Neural progenitor cell (in vitro differentiated cells): ENCODE results near the gene TRIM15.

Experiments used
- CTCF ChIP-seq: fragments of 200-600 bp; sonication (generic); IDR thresholded peaks from 2 replicates; pipeline ENCODE4 v1.5.1; 2017; ENCODE audit warnings: antibody characterized with exemption, mild to moderate bottlenecking
- EZH2 ChIP-seq: fragments of 200-600 bp; sonication (generic); IDR thresholded peaks from 2 replicates; pipeline ENCODE4 v1.6.1; 2017; ENCODE audit warnings: antibody characterized with exemption, mild to moderate bottlenecking, moderate library complexity

DNA sequence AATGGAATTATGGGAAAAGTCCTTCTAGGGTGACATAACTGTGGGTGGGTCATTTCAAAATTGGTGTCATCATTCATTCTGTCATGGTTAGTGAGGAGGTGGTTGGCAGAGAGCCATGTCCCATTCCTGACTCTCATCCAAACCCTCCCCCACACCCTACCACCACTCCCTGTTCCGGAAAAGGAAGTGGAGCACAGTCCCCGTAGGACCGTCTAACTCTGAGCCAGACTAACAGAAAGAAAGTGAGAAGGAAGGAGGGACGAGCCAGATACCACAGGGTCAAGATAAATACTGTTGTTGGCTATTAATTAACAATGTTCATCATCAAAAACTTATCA, 7.1 kb upstream of the TRIM15 start:
- TF ChIP-seq CTCF (no peak), EZH2 (no peak)
